H1 (cell line): Measurements from ENCODE around the gene RAB31. TPM values are rescaled to one million over a fixed set of nuclear protein-coding genes. Genes with fewer than 3 reads are reported as not detected.

Source experiments
- EGR1 ChIP-seq: IDR thresholded peaks from 2 replicates; pipeline ENCODE4 v1.6.1; 2011; ENCODE audit warnings: low read depth, low read length, borderline replicate concordance
- EP300 ChIP-seq, 2 experiments: IDR thresholded peaks; 1 replicate in 1 of 2; 2 replicates in 1 of 2; pipeline ENCODE4 v1.6.1; 2011 to 2012; ENCODE audit warnings: low read depth in 2 of 2, low read length in 2 of 2, mild to moderate bottlenecking in 2 of 2, borderline replicate concordance in 1 of 2, inconsistent platforms in 1 of 2, moderate library complexity in 1 of 2
- JUND ChIP-seq: IDR thresholded peaks from 2 replicates; pipeline ENCODE4 v1.6.1; 2011; ENCODE audit warnings: mild to moderate bottlenecking, improper control_type of control experiment, low read length
- KDM5A ChIP-seq: fragments of 200-600 bp; IDR thresholded peaks from 2 replicates; pipeline ENCODE4 v1.7.1; 2012; ENCODE audit warnings: mild to moderate bottlenecking, low read length, inconsistent platforms, mixed read lengths
- RAD21 ChIP-seq, 2 experiments: IDR thresholded peaks in 1 of 2; conservative IDR thresholded peaks in 1 of 2; 2 replicates each; pipeline ENCODE4 v1.6.1; 2011; ENCODE audit warnings: low read depth in 2 of 2, low read length in 2 of 2, improper control_type of control experiment in 1 of 2, inconsistent platforms in 1 of 2, mild to moderate bottlenecking in 1 of 2, moderate library complexity in 1 of 2
- polyA plus RNA-seq, 7 experiments: library from polyadenylated mRNA; depleted of rRNA in 3 of 7; stranded (reverse) in 5 of 7; unstranded in 2 of 7; fragments of >200 nt in 5 of 7; fragments of 200-250 nt in 2 of 7; gene quantifications; 1 replicate in 5 of 7; 2 replicates in 1 of 7; 4 replicates in 1 of 7; pipeline versions ENCODE4 v1.2.1 to v1.2.3, GENCODE V29; 2011 to 2013; ENCODE audit warnings: missing spikeins in 2 of 7, mixed read lengths in 2 of 7
- total RNA-seq: library from RNA; stranded (reverse); fragmentation: NEBNext Ultra II Directional; extraction: Animal tissue kit (Norgen Biotek cat#: 25700); gene quantifications from 2 replicates; pipeline ENCODE4 v1.2.1, GENCODE V29; 2021
- TF ChIP-seq, protein P1 (sequence below): fragments of 300-600 bp; sonication (generic); IDR thresholded peaks from 2 replicates; pipeline ENCODE4 v1.7.1; 2012; ENCODE audit warnings: low read length, moderate library complexity, mild to moderate bottlenecking, inconsistent platforms; ENCODE audit not compliant: insufficient replicate concordance
- TF ChIP-seq, protein P2 (sequence below): IDR thresholded peaks from 2 replicates; pipeline ENCODE4 v1.6.1; 2011; ENCODE audit warnings: low read length, improper control_type of control experiment

RAB31 gene
- total and polyA plus RNA-seq, 2 of the 8 experiments (the other 6 are each of a cell fraction or from before 2014, with no cell fraction given): 15.2 to 40.9 TPM

- TF ChIP-seq, protein P1, sequence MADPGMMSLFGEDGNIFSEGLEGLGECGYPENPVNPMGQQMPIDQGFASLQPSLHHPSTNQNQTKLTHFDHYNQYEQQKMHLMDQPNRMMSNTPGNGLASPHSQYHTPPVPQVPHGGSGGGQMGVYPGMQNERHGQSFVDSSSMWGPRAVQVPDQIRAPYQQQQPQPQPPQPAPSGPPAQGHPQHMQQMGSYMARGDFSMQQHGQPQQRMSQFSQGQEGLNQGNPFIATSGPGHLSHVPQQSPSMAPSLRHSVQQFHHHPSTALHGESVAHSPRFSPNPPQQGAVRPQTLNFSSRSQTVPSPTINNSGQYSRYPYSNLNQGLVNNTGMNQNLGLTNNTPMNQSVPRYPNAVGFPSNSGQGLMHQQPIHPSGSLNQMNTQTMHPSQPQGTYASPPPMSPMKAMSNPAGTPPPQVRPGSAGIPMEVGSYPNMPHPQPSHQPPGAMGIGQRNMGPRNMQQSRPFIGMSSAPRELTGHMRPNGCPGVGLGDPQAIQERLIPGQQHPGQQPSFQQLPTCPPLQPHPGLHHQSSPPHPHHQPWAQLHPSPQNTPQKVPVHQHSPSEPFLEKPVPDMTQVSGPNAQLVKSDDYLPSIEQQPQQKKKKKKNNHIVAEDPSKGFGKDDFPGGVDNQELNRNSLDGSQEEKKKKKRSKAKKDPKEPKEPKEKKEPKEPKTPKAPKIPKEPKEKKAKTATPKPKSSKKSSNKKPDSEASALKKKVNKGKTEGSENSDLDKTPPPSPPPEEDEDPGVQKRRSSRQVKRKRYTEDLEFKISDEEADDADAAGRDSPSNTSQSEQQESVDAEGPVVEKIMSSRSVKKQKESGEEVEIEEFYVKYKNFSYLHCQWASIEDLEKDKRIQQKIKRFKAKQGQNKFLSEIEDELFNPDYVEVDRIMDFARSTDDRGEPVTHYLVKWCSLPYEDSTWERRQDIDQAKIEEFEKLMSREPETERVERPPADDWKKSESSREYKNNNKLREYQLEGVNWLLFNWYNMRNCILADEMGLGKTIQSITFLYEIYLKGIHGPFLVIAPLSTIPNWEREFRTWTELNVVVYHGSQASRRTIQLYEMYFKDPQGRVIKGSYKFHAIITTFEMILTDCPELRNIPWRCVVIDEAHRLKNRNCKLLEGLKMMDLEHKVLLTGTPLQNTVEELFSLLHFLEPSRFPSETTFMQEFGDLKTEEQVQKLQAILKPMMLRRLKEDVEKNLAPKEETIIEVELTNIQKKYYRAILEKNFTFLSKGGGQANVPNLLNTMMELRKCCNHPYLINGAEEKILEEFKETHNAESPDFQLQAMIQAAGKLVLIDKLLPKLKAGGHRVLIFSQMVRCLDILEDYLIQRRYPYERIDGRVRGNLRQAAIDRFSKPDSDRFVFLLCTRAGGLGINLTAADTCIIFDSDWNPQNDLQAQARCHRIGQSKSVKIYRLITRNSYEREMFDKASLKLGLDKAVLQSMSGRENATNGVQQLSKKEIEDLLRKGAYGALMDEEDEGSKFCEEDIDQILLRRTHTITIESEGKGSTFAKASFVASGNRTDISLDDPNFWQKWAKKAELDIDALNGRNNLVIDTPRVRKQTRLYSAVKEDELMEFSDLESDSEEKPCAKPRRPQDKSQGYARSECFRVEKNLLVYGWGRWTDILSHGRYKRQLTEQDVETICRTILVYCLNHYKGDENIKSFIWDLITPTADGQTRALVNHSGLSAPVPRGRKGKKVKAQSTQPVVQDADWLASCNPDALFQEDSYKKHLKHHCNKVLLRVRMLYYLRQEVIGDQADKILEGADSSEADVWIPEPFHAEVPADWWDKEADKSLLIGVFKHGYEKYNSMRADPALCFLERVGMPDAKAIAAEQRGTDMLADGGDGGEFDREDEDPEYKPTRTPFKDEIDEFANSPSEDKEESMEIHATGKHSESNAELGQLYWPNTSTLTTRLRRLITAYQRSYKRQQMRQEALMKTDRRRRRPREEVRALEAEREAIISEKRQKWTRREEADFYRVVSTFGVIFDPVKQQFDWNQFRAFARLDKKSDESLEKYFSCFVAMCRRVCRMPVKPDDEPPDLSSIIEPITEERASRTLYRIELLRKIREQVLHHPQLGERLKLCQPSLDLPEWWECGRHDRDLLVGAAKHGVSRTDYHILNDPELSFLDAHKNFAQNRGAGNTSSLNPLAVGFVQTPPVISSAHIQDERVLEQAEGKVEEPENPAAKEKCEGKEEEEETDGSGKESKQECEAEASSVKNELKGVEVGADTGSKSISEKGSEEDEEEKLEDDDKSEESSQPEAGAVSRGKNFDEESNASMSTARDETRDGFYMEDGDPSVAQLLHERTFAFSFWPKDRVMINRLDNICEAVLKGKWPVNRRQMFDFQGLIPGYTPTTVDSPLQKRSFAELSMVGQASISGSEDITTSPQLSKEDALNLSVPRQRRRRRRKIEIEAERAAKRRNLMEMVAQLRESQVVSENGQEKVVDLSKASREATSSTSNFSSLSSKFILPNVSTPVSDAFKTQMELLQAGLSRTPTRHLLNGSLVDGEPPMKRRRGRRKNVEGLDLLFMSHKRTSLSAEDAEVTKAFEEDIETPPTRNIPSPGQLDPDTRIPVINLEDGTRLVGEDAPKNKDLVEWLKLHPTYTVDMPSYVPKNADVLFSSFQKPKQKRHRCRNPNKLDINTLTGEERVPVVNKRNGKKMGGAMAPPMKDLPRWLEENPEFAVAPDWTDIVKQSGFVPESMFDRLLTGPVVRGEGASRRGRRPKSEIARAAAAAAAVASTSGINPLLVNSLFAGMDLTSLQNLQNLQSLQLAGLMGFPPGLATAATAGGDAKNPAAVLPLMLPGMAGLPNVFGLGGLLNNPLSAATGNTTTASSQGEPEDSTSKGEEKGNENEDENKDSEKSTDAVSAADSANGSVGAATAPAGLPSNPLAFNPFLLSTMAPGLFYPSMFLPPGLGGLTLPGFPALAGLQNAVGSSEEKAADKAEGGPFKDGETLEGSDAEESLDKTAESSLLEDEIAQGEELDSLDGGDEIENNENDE: no peak
- TF ChIP-seq KDM5A: no peak
- TF ChIP-seq JUND: no peak
- TF ChIP-seq EP300 (IDR thresholded peaks at IDR 0.05; ENCODE audit: borderline replicate concordance in 1 of 2, low read depth in 2 of 2, low read length in 2 of 2): no peak
- TF ChIP-seq, protein P2, sequence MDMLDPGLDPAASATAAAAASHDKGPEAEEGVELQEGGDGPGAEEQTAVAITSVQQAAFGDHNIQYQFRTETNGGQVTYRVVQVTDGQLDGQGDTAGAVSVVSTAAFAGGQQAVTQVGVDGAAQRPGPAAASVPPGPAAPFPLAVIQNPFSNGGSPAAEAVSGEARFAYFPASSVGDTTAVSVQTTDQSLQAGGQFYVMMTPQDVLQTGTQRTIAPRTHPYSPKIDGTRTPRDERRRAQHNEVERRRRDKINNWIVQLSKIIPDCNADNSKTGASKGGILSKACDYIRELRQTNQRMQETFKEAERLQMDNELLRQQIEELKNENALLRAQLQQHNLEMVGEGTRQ: no peak
- TF ChIP-seq RAD21 (IDR thresholded peaks at IDR 0.05 in 1 of 2, conservative IDR thresholded peaks at IDR 0.05 in 1 of 2; ENCODE audit: low read depth in 2 of 2, low read length in 2 of 2): no peak
- no peak for TF ChIP-seq EGR1
Observed at GRCh38 chr18:9827211-9827792, 119.2 kb downstream of the RAB31 start (continued).
